HEK293T (cell line): Measurements from ENCODE around the gene CDADC1.
"Not testable (repeated sequence)": the region's sequence is repeated elsewhere in the genome, so short reads cannot be mapped to it uniquely, and the experiment has no call there.

ENCODE experiments used
- CTCF ChIA-PET: fragments of 350-600 bp; formaldehyde crosslinking; extraction: SDS; loops from one replicate; lab custom pipeline; 2021; ENCODE audit warnings: antibody characterized with exemption, inconsistent platforms; lab: Yijun Ruan, JAX
- POLR2A ChIA-PET: fragments of 350-600 bp; formaldehyde crosslinking; extraction: SDS; loops from one replicate; lab custom pipeline; 2020; ENCODE audit warnings: antibody characterized with exemption, inconsistent platforms; lab: Yijun Ruan, JAX
- DNase-seq: peaks from one replicate; pipeline ENCODE4 v3.0.0; 2012; ENCODE audit warnings: mixed read lengths; ENCODE audit errors: extremely low spot score
- ARNT ChIP-seq: fragments of 450-650 bp; IDR thresholded peaks from 2 replicates; pipeline ENCODE4 v1.6.1; 2017; ENCODE audit warnings: mild to moderate bottlenecking
- BHLHE40 ChIP-seq: fragments of 450-650 bp; IDR thresholded peaks from 2 replicates; pipeline ENCODE4 v1.6.1; 2016; ENCODE audit warnings: mild to moderate bottlenecking, moderate library complexity, borderline replicate concordance
- CTBP1 ChIP-seq: fragments of 450-650 bp; IDR thresholded peaks from 2 replicates; pipeline ENCODE4 v1.6.1; 2016; ENCODE audit warnings: borderline replicate concordance
- ELF4 ChIP-seq: fragments of 450-650 bp; IDR thresholded peaks from 2 replicates; pipeline ENCODE4 v1.6.1; 2017; ENCODE audit warnings: antibody characterized with exemption
- FOXA1 ChIP-seq: fragments of 450-650 bp; IDR thresholded peaks from 2 replicates; pipeline ENCODE4 v1.6.1; 2016; ENCODE audit warnings: mild to moderate bottlenecking
- FOXK2 ChIP-seq: fragments of 450-650 bp; IDR thresholded peaks from 2 replicates; pipeline ENCODE4 v1.6.1; 2016; ENCODE audit warnings: mild to moderate bottlenecking
- FOXM1 ChIP-seq: fragments of 450-650 bp; IDR thresholded peaks from 2 replicates; pipeline ENCODE4 v1.6.1; 2017; ENCODE audit warnings: mild to moderate bottlenecking, borderline replicate concordance
- HDGF ChIP-seq: fragments of 450-650 bp; IDR thresholded peaks from 2 replicates; pipeline ENCODE4 v1.6.1; 2017; ENCODE audit warnings: antibody characterized with exemption, borderline replicate concordance
- L3MBTL2 ChIP-seq: fragments of 450-650 bp; conservative IDR thresholded peaks from 2 replicates; pipeline ENCODE4 v1.6.1; 2016; ENCODE audit warnings: mild to moderate bottlenecking
- LEF1 ChIP-seq: fragments of 450-650 bp; IDR thresholded peaks from 2 replicates; pipeline ENCODE4 v1.6.1; 2017; ENCODE audit warnings: mild to moderate bottlenecking, borderline replicate concordance
- NFRKB ChIP-seq: fragments of 450-650 bp; IDR thresholded peaks from 2 replicates; pipeline ENCODE4 v1.6.1; 2016; ENCODE audit warnings: mild to moderate bottlenecking, moderate library complexity
- PKNOX1 ChIP-seq: fragments of 450-650 bp; IDR thresholded peaks from 2 replicates; pipeline ENCODE4 v1.6.1; 2016
- SP1 ChIP-seq: fragments of 450-650 bp; IDR thresholded peaks from 2 replicates; pipeline ENCODE4 v1.6.1; 2017
- SUZ12 ChIP-seq: fragments of 450-650 bp; IDR thresholded peaks from 2 replicates; pipeline ENCODE4 v1.6.1; 2016; ENCODE audit warnings: mild to moderate bottlenecking
- TARDBP ChIP-seq: fragments of 450-650 bp; IDR thresholded peaks from 2 replicates; pipeline ENCODE4 v1.6.1; 2016
- ZNF384 ChIP-seq: fragments of 450-650 bp; IDR thresholded peaks from 2 replicates; pipeline ENCODE4 v1.6.1; 2016

CDADC1 gene

DNA sequence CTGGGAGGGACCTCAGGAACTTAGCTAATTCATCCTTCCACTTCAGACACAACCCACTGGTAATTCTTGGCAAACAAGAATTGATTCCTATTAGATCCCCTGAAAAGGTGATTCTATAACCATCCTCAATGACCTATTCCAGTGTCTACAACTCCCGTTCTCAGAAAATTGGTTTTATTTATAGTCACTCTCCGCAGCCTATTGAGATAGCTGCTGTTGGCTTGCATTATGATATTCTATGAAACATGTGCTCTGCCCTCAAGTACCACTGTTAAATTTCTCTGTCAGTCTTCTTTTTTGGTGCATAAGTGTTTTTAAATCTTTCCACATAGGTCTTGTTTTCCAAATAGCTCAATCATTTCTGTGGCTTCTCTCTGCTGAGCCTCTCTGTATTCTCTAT, 75.0 kb downstream of the CDADC1 start:
- POLR2A ChIA-PET, result no interaction called here
- CTCF ChIA-PET, result no interaction called here
- DNase-seq, result no peak
- TF ChIP-seq BHLHE40, result no peak
- TF ChIP-seq SUZ12, result no peak
- no peak for TF ChIP-seq FOXA1
- no peak for TF ChIP-seq PKNOX1
- no peak for TF ChIP-seq ELF4
- no peak for TF ChIP-seq NFRKB
- no peak for TF ChIP-seq L3MBTL2
- no peak for TF ChIP-seq FOXM1
- no peak for TF ChIP-seq TARDBP
- no peak for TF ChIP-seq SP1
- no peak for TF ChIP-seq HDGF
- TF ChIP-seq ZNF384, result no peak
- TF ChIP-seq FOXK2, result no peak
- TF ChIP-seq ARNT, result no peak
- TF ChIP-seq CTBP1, result no peak
- TF ChIP-seq LEF1, result no peak

DNA sequence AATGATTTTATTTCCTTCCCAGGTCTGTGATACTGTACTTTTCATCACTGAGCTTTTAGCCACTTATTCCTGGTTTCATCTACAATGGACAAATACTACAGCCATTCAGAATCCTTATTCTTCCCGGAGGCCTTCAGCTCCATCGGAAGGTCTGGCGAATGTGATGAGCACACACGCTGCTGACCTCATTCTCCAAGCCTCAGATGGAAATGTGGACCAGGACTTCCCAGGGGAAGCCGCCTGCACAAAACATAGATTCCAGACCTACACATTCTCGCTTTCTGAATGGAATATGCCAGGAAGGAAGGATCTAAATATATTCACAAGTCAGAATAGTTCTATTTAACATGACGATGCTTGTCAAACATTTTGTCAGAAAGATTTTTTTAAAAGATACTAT, 75.6 kb downstream of the CDADC1 start:
- no peak for DNase-seq
- POLR2A ChIA-PET, result no interaction called here

DNA sequence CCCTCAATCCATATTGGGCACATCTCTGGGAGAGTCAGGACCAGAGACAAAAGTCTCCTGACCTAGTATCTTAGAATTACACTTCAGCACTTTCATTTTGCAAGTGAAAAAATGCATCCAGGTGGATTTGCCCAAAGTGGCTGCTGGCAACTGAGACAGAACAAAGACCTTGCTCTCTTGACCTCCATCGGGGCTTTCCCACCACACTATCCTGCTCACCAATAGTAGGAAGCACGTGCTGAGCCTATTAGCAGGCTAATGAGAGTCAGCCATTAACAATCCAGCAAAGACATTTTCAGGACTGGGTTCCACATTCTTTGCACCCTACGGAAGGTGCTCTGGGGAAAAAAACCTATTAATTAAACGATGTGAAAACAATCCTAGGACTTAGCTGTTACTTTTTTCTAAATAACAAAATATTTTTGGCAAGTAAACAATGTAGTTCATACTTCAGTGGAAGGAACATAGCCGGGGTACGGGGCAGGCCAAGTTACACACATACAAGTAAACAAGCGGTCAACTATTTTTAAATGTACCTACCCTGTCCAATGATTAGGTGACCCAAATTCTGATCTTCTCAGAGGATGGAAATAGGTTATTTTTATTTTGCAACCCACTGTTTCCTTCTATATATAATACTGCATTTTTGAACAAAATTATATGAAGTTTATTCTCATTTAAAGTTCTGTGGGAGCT, 78.6 kb downstream of the CDADC1 start:
- DNase-seq, result no peak
- no peak for TF ChIP-seq PKNOX1
- no peak for TF ChIP-seq L3MBTL2
- no peak for TF ChIP-seq HDGF
- no peak for TF ChIP-seq FOXM1
- no peak for TF ChIP-seq CTBP1
- TF ChIP-seq NFRKB, result no peak
- TF ChIP-seq FOXK2, result no peak
- no peak for TF ChIP-seq LEF1
- TF ChIP-seq SP1, result no peak
- no peak for TF ChIP-seq ARNT
- TF ChIP-seq TARDBP, result no peak
- TF ChIP-seq ELF4, result no peak
- TF ChIP-seq SUZ12, result no peak
- no peak for TF ChIP-seq ZNF384
- TF ChIP-seq FOXA1, result no peak
- POLR2A ChIA-PET, result no interaction called here
- CTCF ChIA-PET, result no interaction called here

More for the DNA sequence above, 75.6 kb downstream of the CDADC1 start:
- no peak for TF ChIP-seq LEF1
- CTCF ChIA-PET, result no interaction called here

GRCh38 chr13:49327145-49327544, 79.4 kb downstream of the CDADC1 start:
- POLR2A ChIA-PET, DNase-seq, CTCF ChIA-PET: not testable (repeated sequence)

- POLR2A ChIA-PET, result no interaction called here
- no peak for TF ChIP-seq NFRKB
- TF ChIP-seq BHLHE40, result no peak
- no peak for TF ChIP-seq L3MBTL2
- no peak for TF ChIP-seq SUZ12
- no peak for TF ChIP-seq ZNF384
- TF ChIP-seq ARNT, result no peak
- no peak for DNase-seq
- CTCF ChIA-PET, result no interaction called here
These were observed 82.3 kb downstream of the CDADC1 start for GRCh38 chr13:49329831-49330545.

DNA sequence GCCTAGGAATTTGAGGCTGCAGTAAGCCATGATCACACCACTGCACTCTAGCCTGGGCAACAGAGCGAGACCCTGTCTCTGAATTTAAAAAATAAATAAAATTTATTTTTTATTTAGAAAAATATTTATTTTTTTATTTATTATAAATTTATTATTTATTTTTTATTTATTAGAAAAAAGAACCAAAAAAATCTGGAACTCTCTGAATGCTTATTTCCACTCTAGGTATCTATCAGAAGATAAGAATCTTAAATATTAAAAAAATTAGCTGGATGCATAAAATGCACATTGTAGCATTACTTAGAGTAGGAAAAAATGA, 82.8 kb downstream of the CDADC1 start:
- TF ChIP-seq SUZ12 (no peak), HDGF (no peak), TARDBP (no peak), ARNT (no peak), LEF1 (no peak), SP1 (no peak), FOXM1 (no peak), FOXA1 (no peak), CTBP1 (no peak), L3MBTL2 (no peak), PKNOX1 (no peak), ZNF384 (no peak), BHLHE40 (no peak), NFRKB (no peak), FOXK2 (no peak), ELF4 (no peak)
- DNase-seq, result no peak
- ChIA-PET POLR2A (no interaction called here), CTCF (no interaction called here)

GRCh38 chr13:49336655-49337054, 88.9 kb downstream of the CDADC1 start:
- ChIA-PET CTCF (no interaction called here), POLR2A (no interaction called here)
- TF ChIP-seq SUZ12 (no peak), L3MBTL2 (no peak), PKNOX1 (no peak), NFRKB (no peak), FOXK2 (no peak), HDGF (no peak), FOXM1 (no peak), CTBP1 (no peak), ZNF384 (no peak)
- DNase-seq, result no peak
